ENCODE measurements around the gene VPS54. TPM values are rescaled to one million over a fixed set of nuclear protein-coding genes. Genes with fewer than 3 reads are reported as not detected.

VPS54 gene
- total RNA-seq, 2 experiments from 2014 or later, result 9.5 to 10.8 TPM

DNA sequence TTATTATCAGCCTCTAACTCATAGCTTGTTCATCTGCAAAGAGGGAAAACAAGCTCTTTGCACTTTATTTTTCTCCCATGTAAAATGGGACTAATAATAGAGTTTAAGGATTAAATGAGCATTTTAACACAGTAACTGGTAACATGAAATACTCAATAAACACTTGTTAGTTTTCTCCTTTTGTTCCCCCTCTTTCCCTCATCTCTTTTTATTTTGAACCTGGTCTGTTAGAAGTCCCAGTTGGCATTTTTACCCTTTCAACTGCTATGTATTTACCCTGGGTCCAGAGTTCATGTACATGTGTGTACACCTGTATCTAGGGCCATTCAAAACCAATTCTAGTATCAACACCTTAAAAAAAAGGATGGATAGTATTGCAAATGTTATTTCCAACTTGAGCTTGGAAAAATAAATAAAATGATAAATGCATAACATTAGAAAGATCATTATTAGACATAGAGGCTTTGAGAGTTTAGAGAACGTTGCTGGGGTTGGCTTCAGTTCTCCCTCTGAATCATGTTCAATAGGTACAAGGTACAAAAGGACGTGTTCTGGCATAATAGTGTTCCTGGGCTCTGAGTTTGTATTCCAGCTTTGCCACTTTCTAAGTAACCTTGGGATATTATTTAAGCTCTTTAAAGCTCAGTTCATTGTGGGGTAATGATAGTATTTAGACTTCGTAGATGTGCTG, 5.2 kb upstream of the VPS54 start:
- DNase-seq, result no peak
- H3K27me3 Mint-ChIP-seq, result no peaks in the 10 kb centered on the region
- H3K4me1 ChIP-seq (ENCODE audit: insufficient read depth, low read length), result peaks cover 13% of the 10 kb centered on the region
- peaks cover 5% of the 10 kb centered on the region for H3K36me3 Mint-ChIP-seq (ENCODE audit: low read depth)
- no peaks in the 10 kb centered on the region for H3K36me3 ChIP-seq (ENCODE audit: insufficient read depth, low read length)
- intact Hi-C loops (cut with DNase I, micrococcal nuclease), result no loop called here
- POLR2A ChIA-PET, result interaction anchor here (1.0 kb wide), 2 partner anchors 9 to 12 kb away, joined by 3 to 4 read pairs; no protein-coding TSS in a partner anchor
- TF ChIP-seq CTCF (IDR thresholded peaks at IDR 0.05), result no peak
- no peaks in the 10 kb centered on the region for H3K9me3 ChIP-seq (ENCODE audit: control insufficient read depth in 1 of 2, insufficient read depth in 1 of 2, low read length in 2 of 2)
- H3K4me1 Mint-ChIP-seq (ENCODE audit: low read depth), result peaks cover 44% of the 10 kb centered on the region
- ATAC-seq (ENCODE audit: poor library complexity), result no peak
- H3K9me3 Mint-ChIP-seq, result no peaks in the 10 kb centered on the region
- no peaks in the 10 kb centered on the region for H3K27me3 ChIP-seq (ENCODE audit: control insufficient read depth in 1 of 2, insufficient read depth in 2 of 2, low read length in 2 of 2)
- no peak overlapping the region for H3K27ac ChIP-seq (ENCODE audit: low read depth in 1 of 2, low read length in 2 of 2)
- H3K27ac Mint-ChIP-seq, result no peak overlapping the region
- H3K4me3 ChIP-seq (ENCODE audit: low read length), result no peak overlapping the region
- CTCF ChIA-PET, result interaction anchor here (1.7 kb wide), 1 partner anchor 9 kb away, joined by 7 read pairs; no protein-coding TSS in a partner anchor
- H3K4me3 Mint-ChIP-seq, result no peak overlapping the region

- intact Hi-C loops (cut with DNase I, micrococcal nuclease), result no loop called here
- ChIA-PET POLR2A (interaction anchor here (0.6 to 3.2 kb wide), 4 partner anchors 8 to 80 kb away, joined by 3 to 11 read pairs (median 7); no protein-coding TSS in a partner anchor), CTCF (interaction anchor here (1.7 to 1.8 kb wide), 2 partner anchors 8 to 10 kb away, joined by 7 read pairs; no protein-coding TSS in a partner anchor)
- Histone ChIP-seq H3K9me3 (ENCODE audit: control insufficient read depth in 1 of 2, insufficient read depth in 1 of 2, low read length in 2 of 2) (no peaks in the 10 kb centered on the region), H3K27ac (ENCODE audit: low read depth in 1 of 2, low read length in 2 of 2) (no peak overlapping the region), H3K4me3 (ENCODE audit: low read length) (no peak overlapping the region), H3K27me3 (ENCODE audit: control insufficient read depth in 1 of 2, insufficient read depth in 2 of 2, low read length in 2 of 2) (no peaks in the 10 kb centered on the region), H3K4me1 (ENCODE audit: insufficient read depth, low read length) (peaks cover 14% of the 10 kb centered on the region), H3K36me3 (ENCODE audit: insufficient read depth, low read length) (no peaks in the 10 kb centered on the region)
- H3K27ac Mint-ChIP-seq, result no peak overlapping the region
- peaks cover 45% of the 10 kb centered on the region for H3K4me1 Mint-ChIP-seq (ENCODE audit: low read depth)
- peaks cover 5% of the 10 kb centered on the region for H3K36me3 Mint-ChIP-seq (ENCODE audit: low read depth)
- H3K9me3 Mint-ChIP-seq, result no peaks in the 10 kb centered on the region
- H3K4me3 Mint-ChIP-seq, result no peak overlapping the region
- H3K27me3 Mint-ChIP-seq, result no peaks in the 10 kb centered on the region
- no peak for DNase-seq
- no peak for TF ChIP-seq CTCF (IDR thresholded peaks at IDR 0.05)
- ATAC-seq (ENCODE audit: poor library complexity), result no peak
Measured at GRCh38 chr2:64023485-64024258, 4.4 kb upstream of the VPS54 start.

GRCh38 chr2:64021578-64021977, 2.4 kb upstream of the VPS54 start:
- H3K36me3 ChIP-seq (ENCODE audit: insufficient read depth, low read length), result no peaks in the 10 kb centered on the region
- peaks cover 14% of the 10 kb centered on the region for H3K4me1 ChIP-seq (ENCODE audit: insufficient read depth, low read length)
- no peaks in the 10 kb centered on the region for H3K9me3 Mint-ChIP-seq
- POLR2A ChIA-PET, result interaction anchor here (0.6 to 3.2 kb wide), 5 partner anchors 13 to 737 kb away, joined by 3 to 11 read pairs (median 4); no protein-coding TSS in a partner anchor
- no peak overlapping the region for H3K4me3 ChIP-seq (ENCODE audit: low read length)
- no peak overlapping the region for H3K27ac ChIP-seq (ENCODE audit: low read depth in 1 of 2, low read length in 2 of 2)
- H3K27me3 ChIP-seq (ENCODE audit: control insufficient read depth in 1 of 2, insufficient read depth in 2 of 2, low read length in 2 of 2), result no peaks in the 10 kb centered on the region
- peak overlapping the region; percentile 82 for H3K27ac Mint-ChIP-seq
- H3K4me3 Mint-ChIP-seq, result peak overlapping the region; percentile 68
- ATAC-seq (ENCODE audit: poor library complexity) (no peak), DNase-seq (peak in 1 of 14 experiments; percentile 42)
- CTCF ChIA-PET, result interaction anchor here (0.8 to 1.8 kb wide), 3 partner anchors 12 to 146 kb away, joined by 3 to 7 read pairs (median 3); no protein-coding TSS in a partner anchor
- peaks cover 12% of the 10 kb centered on the region for H3K36me3 Mint-ChIP-seq (ENCODE audit: low read depth)
- H3K27me3 Mint-ChIP-seq, result no peaks in the 10 kb centered on the region
- intact Hi-C loops (cut with DNase I, micrococcal nuclease), result no loop called here
- peaks cover 49% of the 10 kb centered on the region for H3K4me1 Mint-ChIP-seq (ENCODE audit: low read depth)
- TF ChIP-seq CTCF (IDR thresholded peaks at IDR 0.05), result no peak
- H3K9me3 ChIP-seq (ENCODE audit: control insufficient read depth in 1 of 2, insufficient read depth in 1 of 2, low read length in 2 of 2), result no peaks in the 10 kb centered on the region

All from CD4-positive, alpha-beta T cell (primary cell).